Measurements from ENCODE around the gene ZNF598. TPM values are rescaled to one million over a fixed set of nuclear protein-coding genes. Genes with fewer than 3 reads are reported as not detected.

ZNF598 gene
- total and polyA plus RNA-seq, 2 of the 13 experiments (the other 11 are each of a cell fraction or from before 2014, with no cell fraction given) = 13.5 to 14.2 TPM

DNA sequence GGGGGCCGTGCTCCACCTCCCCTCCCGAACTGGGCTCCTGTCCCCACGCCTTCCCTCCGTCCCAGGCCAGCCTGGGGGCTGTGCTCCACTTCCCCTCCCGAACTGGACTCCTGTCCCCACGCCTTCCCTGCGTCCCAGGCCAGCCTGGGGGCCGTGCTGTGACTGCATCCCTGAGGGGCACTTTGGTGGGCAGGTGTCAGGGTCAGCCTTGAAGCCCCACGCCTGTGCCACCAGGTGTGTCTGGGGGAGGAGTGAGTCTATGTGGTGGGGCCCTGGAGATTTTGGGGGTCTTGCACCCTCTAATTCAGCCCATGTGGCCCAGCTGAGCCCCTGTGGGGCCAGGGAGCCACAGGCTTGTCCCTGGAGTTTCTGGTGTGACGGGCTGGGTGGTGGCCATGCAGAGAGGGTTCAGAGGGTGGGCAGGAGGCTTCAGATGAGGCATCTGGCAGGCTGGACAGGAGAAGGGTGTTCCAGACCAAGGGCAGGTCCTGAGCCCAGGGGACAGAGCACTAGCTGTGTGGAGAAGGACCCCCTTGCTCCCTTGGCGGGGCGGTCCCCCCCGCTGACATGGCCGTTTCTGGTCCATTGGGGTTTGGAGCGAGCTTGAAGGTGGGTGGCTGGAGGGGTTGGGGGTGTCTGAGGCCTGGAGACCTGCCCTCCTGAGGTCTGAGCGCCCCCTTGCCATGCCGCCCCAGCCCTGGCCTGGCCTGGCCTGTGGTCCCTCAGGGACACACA lies 25.2 kb upstream of the ZNF598 start (continued):
- TF ChIP-seq ZNF225 (CRISPR knock-in tag; IDR thresholded peaks at IDR 0.05) (no peak), ZNF766 (CRISPR knock-in tag; IDR thresholded peaks at IDR 0.05; ENCODE audit: borderline replicate concordance) (0 out of 2 replicates have a peak, but pooled peaks have one; percentile 32), GTF2F1 (IDR thresholded peaks at IDR 0.05; ENCODE audit: low read length) (no peak), PAF1 (CRISPR knock-in tag; IDR thresholded peaks at IDR 0.05) (no peak), SP5 (CRISPR knock-in tag; IDR thresholded peaks at IDR 0.05; ENCODE audit: borderline replicate concordance, low read depth) (0 out of 2 replicates have a peak, but pooled peaks have one; percentile 20), NR2F6 (IDR thresholded peaks at IDR 0.05) (no peak), NR2F6 (CRISPR knock-in tag; IDR thresholded peaks at IDR 0.05) (0 out of 2 replicates have a peak, but pooled peaks have one; percentile 8), ZNF263 (CRISPR knock-in tag; IDR thresholded peaks at IDR 0.05) (peak; percentile 86; the same call in 1 of the 2 replicates)
- TF ChIP-seq, protein P1, sequence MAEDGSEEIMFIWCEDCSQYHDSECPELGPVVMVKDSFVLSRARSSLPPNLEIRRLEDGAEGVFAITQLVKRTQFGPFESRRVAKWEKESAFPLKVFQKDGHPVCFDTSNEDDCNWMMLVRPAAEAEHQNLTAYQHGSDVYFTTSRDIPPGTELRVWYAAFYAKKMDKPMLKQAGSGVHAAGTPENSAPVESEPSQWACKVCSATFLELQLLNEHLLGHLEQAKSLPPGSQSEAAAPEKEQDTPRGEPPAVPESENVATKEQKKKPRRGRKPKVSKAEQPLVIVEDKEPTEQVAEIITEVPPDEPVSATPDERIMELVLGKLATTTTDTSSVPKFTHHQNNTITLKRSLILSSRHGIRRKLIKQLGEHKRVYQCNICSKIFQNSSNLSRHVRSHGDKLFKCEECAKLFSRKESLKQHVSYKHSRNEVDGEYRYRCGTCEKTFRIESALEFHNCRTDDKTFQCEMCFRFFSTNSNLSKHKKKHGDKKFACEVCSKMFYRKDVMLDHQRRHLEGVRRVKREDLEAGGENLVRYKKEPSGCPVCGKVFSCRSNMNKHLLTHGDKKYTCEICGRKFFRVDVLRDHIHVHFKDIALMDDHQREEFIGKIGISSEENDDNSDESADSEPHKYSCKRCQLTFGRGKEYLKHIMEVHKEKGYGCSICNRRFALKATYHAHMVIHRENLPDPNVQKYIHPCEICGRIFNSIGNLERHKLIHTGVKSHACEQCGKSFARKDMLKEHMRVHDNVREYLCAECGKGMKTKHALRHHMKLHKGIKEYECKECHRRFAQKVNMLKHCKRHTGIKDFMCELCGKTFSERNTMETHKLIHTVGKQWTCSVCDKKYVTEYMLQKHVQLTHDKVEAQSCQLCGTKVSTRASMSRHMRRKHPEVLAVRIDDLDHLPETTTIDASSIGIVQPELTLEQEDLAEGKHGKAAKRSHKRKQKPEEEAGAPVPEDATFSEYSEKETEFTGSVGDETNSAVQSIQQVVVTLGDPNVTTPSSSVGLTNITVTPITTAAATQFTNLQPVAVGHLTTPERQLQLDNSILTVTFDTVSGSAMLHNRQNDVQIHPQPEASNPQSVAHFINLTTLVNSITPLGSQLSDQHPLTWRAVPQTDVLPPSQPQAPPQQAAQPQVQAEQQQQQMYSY (CRISPR knock-in tag; IDR thresholded peaks at IDR 0.05) = peak; percentile 95
- TF ChIP-seq, protein P2, sequence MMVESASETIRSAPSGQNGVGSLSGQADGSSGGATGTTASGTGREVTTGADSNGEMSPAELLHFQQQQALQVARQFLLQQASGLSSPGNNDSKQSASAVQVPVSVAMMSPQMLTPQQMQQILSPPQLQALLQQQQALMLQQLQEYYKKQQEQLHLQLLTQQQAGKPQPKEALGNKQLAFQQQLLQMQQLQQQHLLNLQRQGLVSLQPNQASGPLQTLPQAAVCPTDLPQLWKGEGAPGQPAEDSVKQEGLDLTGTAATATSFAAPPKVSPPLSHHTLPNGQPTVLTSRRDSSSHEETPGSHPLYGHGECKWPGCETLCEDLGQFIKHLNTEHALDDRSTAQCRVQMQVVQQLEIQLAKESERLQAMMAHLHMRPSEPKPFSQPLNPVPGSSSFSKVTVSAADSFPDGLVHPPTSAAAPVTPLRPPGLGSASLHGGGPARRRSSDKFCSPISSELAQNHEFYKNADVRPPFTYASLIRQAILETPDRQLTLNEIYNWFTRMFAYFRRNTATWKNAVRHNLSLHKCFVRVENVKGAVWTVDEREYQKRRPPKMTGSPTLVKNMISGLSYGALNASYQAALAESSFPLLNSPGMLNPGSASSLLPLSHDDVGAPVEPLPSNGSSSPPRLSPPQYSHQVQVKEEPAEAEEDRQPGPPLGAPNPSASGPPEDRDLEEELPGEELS (CRISPR knock-in tag; IDR thresholded peaks at IDR 0.05) = 0 out of 2 replicates have a peak, but pooled peaks have one; percentile 22
- TF ChIP-seq, protein P3, sequence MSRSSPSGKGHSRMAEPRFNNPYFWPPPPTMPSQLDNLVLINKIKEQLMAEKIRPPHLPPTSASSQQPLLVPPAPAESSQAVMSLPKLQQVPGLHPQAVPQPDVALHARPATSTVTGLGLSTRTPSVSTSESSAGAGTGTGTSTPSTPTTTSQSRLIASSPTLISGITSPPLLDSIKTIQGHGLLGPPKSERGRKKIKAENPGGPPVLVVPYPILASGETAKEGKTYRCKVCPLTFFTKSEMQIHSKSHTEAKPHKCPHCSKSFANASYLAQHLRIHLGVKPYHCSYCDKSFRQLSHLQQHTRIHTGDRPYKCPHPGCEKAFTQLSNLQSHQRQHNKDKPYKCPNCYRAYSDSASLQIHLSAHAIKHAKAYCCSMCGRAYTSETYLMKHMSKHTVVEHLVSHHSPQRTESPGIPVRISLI (CRISPR knock-in tag; IDR thresholded peaks at IDR 0.05; ENCODE audit: borderline replicate concordance) = no peak
- TF ChIP-seq, protein P4, sequence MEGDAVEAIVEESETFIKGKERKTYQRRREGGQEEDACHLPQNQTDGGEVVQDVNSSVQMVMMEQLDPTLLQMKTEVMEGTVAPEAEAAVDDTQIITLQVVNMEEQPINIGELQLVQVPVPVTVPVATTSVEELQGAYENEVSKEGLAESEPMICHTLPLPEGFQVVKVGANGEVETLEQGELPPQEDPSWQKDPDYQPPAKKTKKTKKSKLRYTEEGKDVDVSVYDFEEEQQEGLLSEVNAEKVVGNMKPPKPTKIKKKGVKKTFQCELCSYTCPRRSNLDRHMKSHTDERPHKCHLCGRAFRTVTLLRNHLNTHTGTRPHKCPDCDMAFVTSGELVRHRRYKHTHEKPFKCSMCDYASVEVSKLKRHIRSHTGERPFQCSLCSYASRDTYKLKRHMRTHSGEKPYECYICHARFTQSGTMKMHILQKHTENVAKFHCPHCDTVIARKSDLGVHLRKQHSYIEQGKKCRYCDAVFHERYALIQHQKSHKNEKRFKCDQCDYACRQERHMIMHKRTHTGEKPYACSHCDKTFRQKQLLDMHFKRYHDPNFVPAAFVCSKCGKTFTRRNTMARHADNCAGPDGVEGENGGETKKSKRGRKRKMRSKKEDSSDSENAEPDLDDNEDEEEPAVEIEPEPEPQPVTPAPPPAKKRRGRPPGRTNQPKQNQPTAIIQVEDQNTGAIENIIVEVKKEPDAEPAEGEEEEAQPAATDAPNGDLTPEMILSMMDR (CRISPR knock-in tag; IDR thresholded peaks at IDR 0.05) = peak; percentile 44; the same call in 1 of the 2 replicates

All from HepG2 (cell line).